Measurements from ENCODE around the gene TEX14. TPM values are rescaled to one million over a fixed set of nuclear protein-coding genes. Genes with fewer than 3 reads are reported as not detected.
"Not testable (repeated sequence)": the region's sequence is repeated elsewhere in the genome, so short reads cannot be mapped to it uniquely, and the experiment has no call there.

Gene TEX14
- total and polyA plus RNA-seq, 2 donors (not counting 1 experiment from before 2014, with no cell fraction given): under 0.01 to 0.03 TPM

DNA sequence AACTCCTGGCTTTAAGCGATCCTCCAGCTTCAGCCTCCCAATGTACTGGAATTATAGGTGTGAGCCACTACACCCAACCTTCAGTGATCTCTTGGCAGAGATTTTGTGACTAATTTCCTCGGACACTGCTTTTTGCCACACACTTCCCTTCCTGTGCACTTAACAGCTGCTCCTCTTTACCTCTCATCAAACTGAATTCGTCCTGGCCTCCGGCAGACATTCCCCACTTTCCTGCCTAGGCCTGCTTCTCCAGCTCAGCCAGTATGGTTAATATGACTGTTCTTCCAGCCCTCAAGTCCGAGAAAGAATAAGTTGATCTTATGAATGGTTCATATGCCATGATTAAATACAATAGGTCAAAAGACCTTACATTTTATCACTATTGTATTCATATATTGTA is 108.4 kb downstream of the TEX14 start:
- Histone ChIP-seq H3K27ac (ENCODE audit: insufficient read depth, low read length) (no peak overlapping the region), H3K9ac (ENCODE audit: insufficient read depth, low read length) (no peak overlapping the region), H3K27me3 (ENCODE audit: control insufficient read depth, insufficient read depth, low read length) (no peaks in the 10 kb centered on the region), H3K36me3 (ENCODE audit: control insufficient read depth, insufficient read depth, low read length) (no peaks in the 10 kb centered on the region), H3K4me3 (replicated peaks in 1 of 4; ENCODE audit: control extremely low read depth in 1 of 4, insufficient read depth in 1 of 4, low read depth in 3 of 4, low read length in 4 of 4) (no peak overlapping the region), H3K9me3 (ENCODE audit: control insufficient read depth, insufficient read depth, low read depth, low read length) (no peaks in the 10 kb centered on the region), H3K4me1 (ENCODE audit: control insufficient read depth, extremely low read depth, insufficient read depth, low read length) (no peaks in the 10 kb centered on the region), H4K20me1 (ENCODE audit: control insufficient read depth, extremely low read depth, insufficient read depth, low read length) (no peaks in the 10 kb centered on the region), H3K4me2 (ENCODE audit: extremely low read depth, insufficient read depth, low read length) (no peak overlapping the region), H3K79me2 (ENCODE audit: control insufficient read depth, insufficient read depth, low read length) (no peaks in the 10 kb centered on the region), H2AFZ (ENCODE audit: low read length) (no peak overlapping the region)
- DNase-seq (ENCODE audit: low read depth in 2 of 2): no peak
- TF ChIP-seq EZH2 (IDR thresholded peaks at IDR 0.05; ENCODE audit: low read length, missing control alignments): no peak
- TF ChIP-seq, protein P1, sequence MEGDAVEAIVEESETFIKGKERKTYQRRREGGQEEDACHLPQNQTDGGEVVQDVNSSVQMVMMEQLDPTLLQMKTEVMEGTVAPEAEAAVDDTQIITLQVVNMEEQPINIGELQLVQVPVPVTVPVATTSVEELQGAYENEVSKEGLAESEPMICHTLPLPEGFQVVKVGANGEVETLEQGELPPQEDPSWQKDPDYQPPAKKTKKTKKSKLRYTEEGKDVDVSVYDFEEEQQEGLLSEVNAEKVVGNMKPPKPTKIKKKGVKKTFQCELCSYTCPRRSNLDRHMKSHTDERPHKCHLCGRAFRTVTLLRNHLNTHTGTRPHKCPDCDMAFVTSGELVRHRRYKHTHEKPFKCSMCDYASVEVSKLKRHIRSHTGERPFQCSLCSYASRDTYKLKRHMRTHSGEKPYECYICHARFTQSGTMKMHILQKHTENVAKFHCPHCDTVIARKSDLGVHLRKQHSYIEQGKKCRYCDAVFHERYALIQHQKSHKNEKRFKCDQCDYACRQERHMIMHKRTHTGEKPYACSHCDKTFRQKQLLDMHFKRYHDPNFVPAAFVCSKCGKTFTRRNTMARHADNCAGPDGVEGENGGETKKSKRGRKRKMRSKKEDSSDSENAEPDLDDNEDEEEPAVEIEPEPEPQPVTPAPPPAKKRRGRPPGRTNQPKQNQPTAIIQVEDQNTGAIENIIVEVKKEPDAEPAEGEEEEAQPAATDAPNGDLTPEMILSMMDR (conservative IDR thresholded peaks at IDR 0.05 in 1 of 2, IDR thresholded peaks at IDR 0.05 in 1 of 2; ENCODE audit: low read depth in 1 of 2, low read length in 2 of 2): no peak

- not testable (repeated sequence) for DNase-seq (ENCODE audit: low read depth in 2 of 2); H3K79me2 ChIP-seq (ENCODE audit: control insufficient read depth, insufficient read depth, low read length); H2AFZ ChIP-seq (ENCODE audit: low read length); H3K27ac ChIP-seq (ENCODE audit: insufficient read depth, low read length); H3K9ac ChIP-seq (ENCODE audit: insufficient read depth, low read length); H3K9me3 ChIP-seq (ENCODE audit: control insufficient read depth, insufficient read depth, low read depth, low read length); H3K27me3 ChIP-seq (ENCODE audit: control insufficient read depth, insufficient read depth, low read length); H3K4me1 ChIP-seq (ENCODE audit: control insufficient read depth, extremely low read depth, insufficient read depth, low read length); H3K4me3 ChIP-seq (replicated peaks in 1 of 4; ENCODE audit: control extremely low read depth in 1 of 4, insufficient read depth in 1 of 4, low read depth in 3 of 4, low read length in 4 of 4); H3K4me2 ChIP-seq (ENCODE audit: extremely low read depth, insufficient read depth, low read length); H3K36me3 ChIP-seq (ENCODE audit: control insufficient read depth, insufficient read depth, low read length); H4K20me1 ChIP-seq (ENCODE audit: control insufficient read depth, extremely low read depth, insufficient read depth, low read length)
These were observed 109.1 kb downstream of the TEX14 start for GRCh38 chr17:58582718-58583117.

DNA sequence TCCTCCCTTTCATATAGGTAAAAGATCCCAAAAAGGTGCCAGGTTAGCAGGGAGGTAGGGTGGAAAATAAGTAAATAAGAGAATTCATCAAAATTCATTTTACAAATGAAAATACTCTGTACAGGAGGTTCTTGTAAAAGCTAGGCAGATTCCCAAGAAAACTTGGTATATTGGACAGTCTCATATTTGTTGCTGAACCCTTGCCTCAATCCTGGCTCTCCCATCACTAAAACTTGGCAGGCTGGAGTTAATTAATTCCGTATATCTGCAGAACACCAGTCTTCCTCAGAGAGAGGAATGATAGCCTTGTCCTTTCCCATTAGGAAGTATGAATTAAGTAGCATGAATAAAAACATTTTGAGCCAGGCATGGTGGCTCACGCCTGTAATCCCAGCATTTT is 111.2 kb downstream of the TEX14 start:
- DNase-seq (ENCODE audit: low read depth in 2 of 2): no peak
- no peaks in the 10 kb centered on the region for H3K27me3 ChIP-seq (ENCODE audit: control insufficient read depth, insufficient read depth, low read length)
- no peak for TF ChIP-seq EZH2 (IDR thresholded peaks at IDR 0.05; ENCODE audit: low read length, missing control alignments)
- TF ChIP-seq, protein P1 (conservative IDR thresholded peaks at IDR 0.05 in 1 of 2, IDR thresholded peaks at IDR 0.05 in 1 of 2; ENCODE audit: low read depth in 1 of 2, low read length in 2 of 2): no peak
- H3K36me3 ChIP-seq (ENCODE audit: control insufficient read depth, insufficient read depth, low read length): no peaks in the 10 kb centered on the region
- no peaks in the 10 kb centered on the region for H3K4me1 ChIP-seq (ENCODE audit: control insufficient read depth, extremely low read depth, insufficient read depth, low read length)
- H4K20me1 ChIP-seq (ENCODE audit: control insufficient read depth, extremely low read depth, insufficient read depth, low read length): no peaks in the 10 kb centered on the region
- H3K27ac ChIP-seq (ENCODE audit: insufficient read depth, low read length): no peak overlapping the region
- no peak overlapping the region for H3K4me3 ChIP-seq (replicated peaks in 1 of 4; ENCODE audit: control extremely low read depth in 1 of 4, insufficient read depth in 1 of 4, low read depth in 3 of 4, low read length in 4 of 4)
- no peaks in the 10 kb centered on the region for H3K9me3 ChIP-seq (ENCODE audit: control insufficient read depth, insufficient read depth, low read depth, low read length)
- no peak overlapping the region for H3K4me2 ChIP-seq (ENCODE audit: extremely low read depth, insufficient read depth, low read length)
- no peaks in the 10 kb centered on the region for H3K79me2 ChIP-seq (ENCODE audit: control insufficient read depth, insufficient read depth, low read length)
- no peak overlapping the region for H2AFZ ChIP-seq (ENCODE audit: low read length)
- H3K9ac ChIP-seq (ENCODE audit: insufficient read depth, low read length): no peak overlapping the region

Measured in fibroblast of lung (primary cell).